Activated CD4-positive, alpha-beta memory T cell treated with anti-CD3 and anti-CD28 coated beads, Interleukin-2, amount 10 ng/mL, durations not matched to agents 7 days and 5 days (primary cell): Measurements from ENCODE around the gene SPDYE2. TPM values are rescaled to one million over a fixed set of nuclear protein-coding genes. Genes with fewer than 3 reads are reported as not detected.
A peak's percentile ranks its signal among the peaks of the same experiment; 100 is the strongest.
"Not testable (repeated sequence)": the region's sequence is repeated elsewhere in the genome, so short reads cannot be mapped to it uniquely, and the experiment has no call there.

ENCODE experiments used
- CTCF ChIA-PET: fragments of 350-600 bp; sonication (Branson Sonifier 250); formaldehyde crosslinking; loops from one replicate; lab custom pipeline; 2021; ENCODE audit warnings: antibody characterized with exemption, inconsistent platforms; lab: Charles Lee
- POLR2A ChIA-PET: fragments of 350-600 bp; sonication (Branson Sonifier 250); formaldehyde crosslinking; loops from one replicate; lab custom pipeline; 2021; ENCODE audit warnings: antibody characterized with exemption; lab: Charles Lee
- DNase-seq: peaks from one replicate; pipeline ENCODE4 v3.0.0-alpha.2; 2020
- H3K27ac Mint-ChIP-seq: one replicate; pipeline ENCODE4 v1.8.0; 2021; ENCODE audit warnings: mild to moderate bottlenecking, mixed read lengths
- H3K27me3 Mint-ChIP-seq: one replicate; pipeline ENCODE4 v1.8.0; 2021; ENCODE audit warnings: mixed read lengths
- H3K36me3 Mint-ChIP-seq: one replicate; pipeline ENCODE4 v1.8.0; 2021; ENCODE audit warnings: low read depth, mixed read lengths
- H3K4me1 Mint-ChIP-seq: one replicate; pipeline ENCODE4 v1.8.0; 2021; ENCODE audit warnings: mixed read lengths
- H3K4me3 Mint-ChIP-seq: one replicate; pipeline ENCODE4 v1.8.0; 2021; ENCODE audit warnings: mild to moderate bottlenecking, mixed read lengths
- H3K9me3 Mint-ChIP-seq: one replicate; pipeline ENCODE4 v1.8.0; 2021; ENCODE audit warnings: mixed read lengths
- total RNA-seq, 2 experiments: library from RNA; stranded (reverse); gene quantifications; one replicate each; pipeline ENCODE4 v1.2.3, GENCODE V29; 2021

SPDYE2 gene
- total RNA-seq, 2 experiments from 2014 or later = 0.15 TPM; not detected in 1

GRCh38 chr7:102572261-102573239, 21.5 kb downstream of the SPDYE2 start, which contains the start of gene POLR2J3:
Gene POLR2J3 (minus strand): TSS chr7:102572583. CDS start chr7:102572521, 62 bp downstream.
- POLR2A ChIA-PET, H3K9me3 Mint-ChIP-seq, H3K27me3 Mint-ChIP-seq, H3K36me3 Mint-ChIP-seq, CTCF ChIA-PET, H3K4me1 Mint-ChIP-seq: not testable (repeated sequence)
- peak; percentile 95 for DNase-seq
- Mint-ChIP-seq H3K4me3 (peak within 1 kb of the TSS; percentile 85), H3K27ac (peak within 1 kb of the TSS; percentile 78)

GRCh38 chr7:102574607-102575006, 23.6 kb downstream of the SPDYE2 start:
- H3K4me1 Mint-ChIP-seq, CTCF ChIA-PET, H3K9me3 Mint-ChIP-seq, DNase-seq, H3K27ac Mint-ChIP-seq, POLR2A ChIA-PET, H3K36me3 Mint-ChIP-seq, H3K4me3 Mint-ChIP-seq, H3K27me3 Mint-ChIP-seq: not testable (repeated sequence)

- DNase-seq, H3K4me1 Mint-ChIP-seq, H3K9me3 Mint-ChIP-seq, H3K27me3 Mint-ChIP-seq, CTCF ChIA-PET, H3K36me3 Mint-ChIP-seq, H3K4me3 Mint-ChIP-seq, H3K27ac Mint-ChIP-seq, POLR2A ChIA-PET: not testable (repeated sequence)
Observed at GRCh38 chr7:102576363-102576762, 25.3 kb downstream of the SPDYE2 start.

GRCh38 chr7:102577315-102578240, 26.6 kb downstream of the SPDYE2 start:
- CTCF ChIA-PET, H3K27me3 Mint-ChIP-seq, H3K4me1 Mint-ChIP-seq, POLR2A ChIA-PET, H3K9me3 Mint-ChIP-seq, DNase-seq, H3K27ac Mint-ChIP-seq, H3K36me3 Mint-ChIP-seq, H3K4me3 Mint-ChIP-seq: not testable (repeated sequence)

GRCh38 chr7:102578486-102578885, 27.5 kb downstream of the SPDYE2 start:
- CTCF ChIA-PET, POLR2A ChIA-PET, DNase-seq, H3K4me3 Mint-ChIP-seq, H3K4me1 Mint-ChIP-seq, H3K36me3 Mint-ChIP-seq, H3K27ac Mint-ChIP-seq, H3K9me3 Mint-ChIP-seq, H3K27me3 Mint-ChIP-seq: not testable (repeated sequence)

GRCh38 chr7:102581722-102582121, 30.7 kb downstream of the SPDYE2 start:
- DNase-seq, CTCF ChIA-PET, H3K9me3 Mint-ChIP-seq, H3K36me3 Mint-ChIP-seq, H3K4me3 Mint-ChIP-seq, H3K27ac Mint-ChIP-seq, POLR2A ChIA-PET, H3K4me1 Mint-ChIP-seq, H3K27me3 Mint-ChIP-seq: not testable (repeated sequence)

GRCh38 chr7:102583495-102583894, 32.5 kb downstream of the SPDYE2 start:
- CTCF ChIA-PET, H3K9me3 Mint-ChIP-seq, POLR2A ChIA-PET, H3K36me3 Mint-ChIP-seq, DNase-seq, H3K4me3 Mint-ChIP-seq, H3K4me1 Mint-ChIP-seq, H3K27ac Mint-ChIP-seq, H3K27me3 Mint-ChIP-seq: not testable (repeated sequence)

- POLR2A ChIA-PET, H3K4me3 Mint-ChIP-seq, DNase-seq, CTCF ChIA-PET, H3K27me3 Mint-ChIP-seq, H3K27ac Mint-ChIP-seq, H3K4me1 Mint-ChIP-seq, H3K36me3 Mint-ChIP-seq, H3K9me3 Mint-ChIP-seq: not testable (repeated sequence)
Observed at GRCh38 chr7:102589857-102590256, 38.8 kb downstream of the SPDYE2 start.

- H3K36me3 Mint-ChIP-seq, H3K4me3 Mint-ChIP-seq, H3K9me3 Mint-ChIP-seq, CTCF ChIA-PET, POLR2A ChIA-PET, H3K27ac Mint-ChIP-seq, H3K27me3 Mint-ChIP-seq, H3K4me1 Mint-ChIP-seq: not testable (repeated sequence)
- peak; percentile 36 for DNase-seq
Observed at GRCh38 chr7:102592477-102593019, 41.5 kb downstream of the SPDYE2 start.

- H3K9me3 Mint-ChIP-seq, H3K27ac Mint-ChIP-seq, H3K36me3 Mint-ChIP-seq, H3K4me3 Mint-ChIP-seq, POLR2A ChIA-PET, DNase-seq, CTCF ChIA-PET, H3K27me3 Mint-ChIP-seq, H3K4me1 Mint-ChIP-seq: not testable (repeated sequence)
Observed at GRCh38 chr7:102593637-102594334, 42.8 kb downstream of the SPDYE2 start.

GRCh38 chr7:102596036-102596435, 45.0 kb downstream of the SPDYE2 start:
- DNase-seq, CTCF ChIA-PET, H3K27ac Mint-ChIP-seq, POLR2A ChIA-PET, H3K27me3 Mint-ChIP-seq, H3K9me3 Mint-ChIP-seq, H3K4me1 Mint-ChIP-seq, H3K4me3 Mint-ChIP-seq, H3K36me3 Mint-ChIP-seq: not testable (repeated sequence)

- CTCF ChIA-PET, DNase-seq, H3K4me3 Mint-ChIP-seq, H3K4me1 Mint-ChIP-seq, H3K27ac Mint-ChIP-seq, POLR2A ChIA-PET, H3K36me3 Mint-ChIP-seq, H3K9me3 Mint-ChIP-seq, H3K27me3 Mint-ChIP-seq: not testable (repeated sequence)
Observed at GRCh38 chr7:102599699-102600098, 48.7 kb downstream of the SPDYE2 start.
